A673 (cell line): ENCODE measurements around the gene PDZD11.

Experiments
- CTCF ChIP-seq: fragments of 300-800, 200-600 bp; sonication (generic); conservative IDR thresholded peaks from 2 replicates; pipeline ENCODE4 v1.5.1; 2017; ENCODE audit warnings: low read depth, mild to moderate bottlenecking, antibody characterized with exemption, low read length, moderate library complexity, mixed read lengths
- EZH2 ChIP-seq: fragments of 200-600 bp; sonication (generic); IDR thresholded peaks from 2 replicates; pipeline ENCODE4 v1.6.1; 2017; ENCODE audit warnings: borderline replicate concordance, low read depth, mild to moderate bottlenecking, mixed read lengths, antibody characterized with exemption, low read length; ENCODE audit not compliant: poor library complexity, severe bottlenecking

DNA sequence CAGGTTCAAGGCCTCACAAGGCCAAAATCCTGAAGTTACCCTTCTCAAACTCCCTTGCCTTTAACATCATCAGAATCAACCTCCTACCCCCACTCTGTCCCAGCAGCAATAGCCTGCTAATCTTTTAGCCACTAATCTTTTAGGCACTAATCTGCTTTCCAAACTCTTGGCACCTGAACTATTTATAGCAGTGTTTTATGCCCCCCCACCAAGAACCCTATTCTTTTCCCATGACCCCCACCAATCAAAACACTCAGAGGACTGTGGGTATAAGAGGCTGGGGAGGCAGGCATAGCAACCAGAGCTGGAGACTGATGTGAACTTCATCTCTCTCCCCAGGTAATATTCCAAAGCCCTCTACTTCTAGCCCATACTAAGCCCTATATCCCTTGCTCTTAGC is 21.7 kb downstream of the PDZD11 start, which contains the start of gene ARR3:
- TF ChIP-seq CTCF, result no peak
- no peak for TF ChIP-seq EZH2
